ENCODE measurements around the gene OTOGL. TPM values are rescaled to one million over a fixed set of nuclear protein-coding genes. Genes with fewer than 3 reads are reported as not detected.

OTOGL gene
- total RNA-seq (2022; extraction: Qiagen RNA extraction; ENCODE audit: low read depth): 0.01 to 0.04 TPM in 2 of 5 replicates, not detected in the others

DNA sequence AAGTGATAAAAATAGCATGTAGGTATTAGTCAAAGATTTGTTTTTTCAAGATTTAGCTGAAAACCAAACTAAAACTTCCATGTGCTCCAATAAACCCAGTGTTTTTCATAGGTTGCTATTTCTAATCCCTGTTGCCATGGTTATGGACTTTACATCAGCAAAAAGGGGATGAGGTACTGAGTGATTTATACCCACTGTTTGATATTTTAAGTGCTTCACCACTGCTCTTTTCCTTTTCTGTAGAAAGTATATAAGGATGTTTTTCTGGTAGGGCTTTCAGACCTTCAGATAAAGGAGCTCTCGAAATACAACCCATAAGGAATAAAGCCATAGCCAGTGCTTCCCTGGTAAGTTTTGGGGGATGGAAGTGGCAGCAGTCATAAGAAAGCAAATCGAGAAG, at the start of gene OTOGL:
OTOGL (plus strand) TSS at position 279 of the 400 bp plus-strand sequence. CDS start 109,895 bp downstream, outside the sequence.

Other genes starting within 250 kb of the OTOGL start
- 22.1 to 32.7 TPM (median 29.3 TPM) in 5 replicates for gene PPP1R12A, start 164.4 kb upstream of the OTOGL start, total RNA-seq (2022; extraction: Qiagen RNA extraction; ENCODE audit: low read depth)

Data from A549 treated with DMSO at 1 μM for 4 hours (cell line).